HG03196 (cell line): ENCODE results near the gene MAML3.

Source experiments
- ATAC-seq: cut with Tn5 transposase; IDR thresholded peaks from one replicate; pipeline ENCODE4 v1.9.1; 2021; ENCODE audit not compliant: unreplicated experiment

MAML3 gene

DNA sequence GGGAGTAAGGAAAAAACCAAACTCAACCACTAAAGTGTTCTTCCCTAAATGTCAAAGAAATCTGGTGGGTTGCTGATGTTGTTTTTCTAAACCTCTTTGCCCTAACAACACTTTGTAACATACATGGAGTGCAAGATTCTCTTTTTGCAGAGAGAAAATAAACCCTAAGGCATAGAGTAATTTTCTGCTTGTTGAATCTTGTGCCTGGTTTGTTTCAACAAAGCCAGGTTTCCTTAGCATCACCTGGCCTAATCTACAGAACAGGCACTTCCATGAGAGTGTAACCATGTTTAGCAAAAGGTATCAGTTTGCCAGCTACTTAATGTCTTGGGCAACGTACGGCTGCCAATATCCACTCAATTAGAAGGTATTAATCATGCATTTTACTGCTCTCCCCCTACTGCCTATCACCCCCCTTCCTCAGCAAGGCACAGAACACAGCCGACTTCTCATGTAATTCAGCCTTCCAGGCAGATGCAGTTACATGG lies 219.2 kb downstream of the MAML3 start:
- ATAC-seq = no peak

- ATAC-seq = no peak
These were observed 219.8 kb downstream of the MAML3 start for GRCh38 chr4:139934057-139934707.

DNA sequence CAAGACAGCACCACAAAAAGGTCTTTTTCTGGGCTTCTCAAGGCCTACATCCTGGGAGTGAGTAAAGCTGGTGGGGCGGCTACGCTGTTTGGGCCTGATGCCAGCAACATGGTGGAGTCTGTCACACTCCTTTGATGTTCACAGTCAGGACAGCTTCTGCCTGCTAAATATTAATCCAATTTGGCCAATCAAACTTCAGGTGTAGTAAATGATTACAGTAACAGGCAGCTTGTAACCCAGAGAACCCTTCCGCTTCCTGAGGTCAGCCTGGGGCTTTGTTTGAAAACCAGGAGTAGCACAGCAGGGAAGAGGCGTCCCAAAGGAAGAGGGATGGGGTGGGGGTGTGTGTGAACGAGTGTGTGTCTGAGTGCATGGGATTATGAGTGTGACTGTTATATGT lies 220.4 kb downstream of the MAML3 start:
- ATAC-seq = no peak

DNA sequence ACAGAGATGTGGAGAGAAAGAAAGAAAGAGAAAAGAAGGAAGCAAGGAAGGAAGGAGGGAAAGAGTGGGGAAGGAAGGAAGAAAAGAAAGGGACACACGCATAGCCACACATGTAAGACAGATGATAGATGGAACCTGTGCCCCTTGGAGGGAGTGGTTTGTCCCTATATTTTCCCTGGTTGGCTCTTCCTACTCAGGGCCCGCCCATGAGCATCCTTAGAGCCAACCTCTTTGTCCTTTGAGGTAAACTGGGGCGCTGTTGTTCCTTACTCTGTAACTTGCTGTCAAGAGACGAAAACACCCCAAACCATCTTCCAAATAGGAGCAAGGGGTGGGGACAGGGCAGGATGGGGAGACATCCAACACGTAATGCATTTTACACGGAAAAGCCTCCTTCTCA lies 220.9 kb downstream of the MAML3 start:
- no peak for ATAC-seq

DNA sequence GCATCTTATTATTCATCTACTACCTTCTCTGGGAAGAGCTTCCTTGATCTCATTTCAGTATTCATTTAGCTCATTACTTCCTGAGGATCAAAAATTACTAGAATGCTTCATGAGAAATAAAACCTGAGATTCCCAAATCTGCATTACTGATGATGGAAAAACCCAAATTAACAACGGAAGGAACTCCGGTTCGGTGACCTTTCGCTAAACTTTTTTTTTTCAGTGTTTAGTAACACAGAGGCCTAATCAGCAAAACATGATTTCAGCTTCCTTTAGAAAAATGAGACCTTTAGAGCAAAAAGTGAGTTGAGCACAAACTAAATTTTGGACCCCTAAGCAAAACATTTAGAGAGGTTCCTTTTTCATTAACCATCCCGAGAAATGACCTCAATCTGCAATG lies 229.2 kb downstream of the MAML3 start:
- no peak for ATAC-seq

- no peak for ATAC-seq
These were observed 231.5 kb downstream of the MAML3 start for GRCh38 chr4:139922406-139923024.

DNA sequence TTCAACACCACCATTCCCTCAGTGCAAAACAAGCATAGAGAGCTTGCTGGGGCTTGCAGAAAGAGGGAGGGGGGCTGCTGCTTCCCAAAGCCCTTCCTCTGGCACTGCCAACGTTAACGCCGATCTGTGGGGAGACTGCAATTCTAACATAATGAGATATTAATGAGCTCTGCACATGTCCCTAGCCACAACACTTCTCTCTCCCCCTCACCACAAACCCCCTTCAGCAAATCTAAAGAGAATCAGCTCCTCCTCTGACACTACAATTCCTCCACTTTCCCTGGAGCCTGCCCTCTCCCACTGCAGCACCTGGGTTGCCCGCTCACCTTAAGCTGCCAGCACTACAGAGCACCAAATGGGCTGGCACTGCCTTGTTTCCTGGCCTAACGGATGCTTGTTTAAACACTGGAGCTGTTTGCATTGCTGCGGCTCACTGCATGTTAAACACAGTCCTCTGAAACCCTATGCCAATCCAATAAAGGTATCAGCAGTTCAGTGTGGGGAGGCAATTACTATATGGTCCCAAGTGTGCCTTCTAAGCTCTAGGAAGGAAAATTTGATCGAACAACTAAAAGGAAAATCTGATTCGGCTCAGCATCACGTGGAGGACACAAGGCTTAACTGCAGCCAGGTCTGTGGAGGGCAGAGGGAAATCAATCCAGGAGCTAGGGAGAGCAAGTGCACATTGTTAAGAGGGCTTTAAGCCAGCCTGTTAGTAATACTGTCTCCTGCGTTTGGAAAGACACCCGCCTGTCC lies 232.4 kb downstream of the MAML3 start:
- ATAC-seq = no peak

- no peak for ATAC-seq
These were observed 233.4 kb downstream of the MAML3 start for GRCh38 chr4:139920486-139921002.

DNA sequence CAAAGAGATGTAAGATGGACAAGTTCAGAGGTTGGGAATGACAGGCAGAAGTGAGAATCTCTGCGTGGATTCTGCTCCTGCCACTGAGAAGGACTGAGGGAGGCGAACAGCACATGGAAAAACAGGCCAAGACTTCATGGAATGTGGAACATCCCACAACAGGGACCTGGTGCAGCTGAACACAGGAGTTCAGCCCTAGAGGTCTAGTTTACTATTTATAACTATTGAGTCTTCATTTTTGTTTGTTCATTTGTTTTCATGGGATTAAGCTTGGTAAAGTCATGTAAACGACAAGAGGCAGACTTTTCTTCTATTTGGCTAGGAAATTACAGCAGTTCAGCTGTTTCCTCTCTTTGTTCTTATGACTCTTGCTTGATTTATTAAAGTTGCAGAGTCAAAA lies 234.5 kb downstream of the MAML3 start:
- ATAC-seq = no peak

- ATAC-seq = no peak
These were observed 235.0 kb downstream of the MAML3 start for GRCh38 chr4:139919004-139919403.

DNA sequence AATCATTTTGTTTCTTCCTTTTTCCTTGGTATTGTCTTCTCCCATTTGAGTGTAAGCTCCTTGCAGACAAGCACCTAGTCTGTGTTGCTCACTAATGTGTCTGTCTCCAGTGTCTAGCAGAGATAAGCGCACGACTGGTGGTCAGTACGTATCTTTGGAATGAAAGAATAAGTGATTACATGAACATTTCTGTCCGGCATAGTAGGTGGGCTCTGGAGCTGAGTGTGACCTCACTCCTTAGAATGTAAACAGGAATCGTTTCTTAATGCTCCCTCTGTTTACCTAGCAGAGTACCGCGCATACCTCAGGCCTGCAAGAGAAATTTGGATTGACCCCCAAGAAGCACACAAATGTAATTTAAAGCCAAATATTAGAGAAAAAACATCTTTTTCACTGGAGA lies 235.4 kb downstream of the MAML3 start:
- no peak for ATAC-seq

DNA sequence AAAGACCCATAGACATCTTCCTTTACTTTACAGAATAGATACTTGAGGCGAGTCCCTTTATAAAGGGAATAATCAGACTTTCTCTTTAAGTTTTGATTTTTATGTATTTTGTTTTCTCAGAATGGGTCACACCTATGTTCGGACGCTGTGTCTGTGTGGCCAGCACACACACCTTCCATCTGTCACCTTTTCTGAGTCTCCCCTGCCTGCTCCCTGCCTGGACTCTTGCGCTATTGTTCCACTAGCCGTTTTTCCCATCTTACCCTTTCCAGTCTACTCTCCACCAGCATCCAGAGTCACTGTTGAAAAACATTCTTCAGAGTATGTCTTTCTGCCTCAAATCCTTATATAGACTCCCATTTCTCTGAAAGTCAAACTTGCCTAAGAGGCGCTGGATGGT lies 236.1 kb downstream of the MAML3 start:
- no peak for ATAC-seq

DNA sequence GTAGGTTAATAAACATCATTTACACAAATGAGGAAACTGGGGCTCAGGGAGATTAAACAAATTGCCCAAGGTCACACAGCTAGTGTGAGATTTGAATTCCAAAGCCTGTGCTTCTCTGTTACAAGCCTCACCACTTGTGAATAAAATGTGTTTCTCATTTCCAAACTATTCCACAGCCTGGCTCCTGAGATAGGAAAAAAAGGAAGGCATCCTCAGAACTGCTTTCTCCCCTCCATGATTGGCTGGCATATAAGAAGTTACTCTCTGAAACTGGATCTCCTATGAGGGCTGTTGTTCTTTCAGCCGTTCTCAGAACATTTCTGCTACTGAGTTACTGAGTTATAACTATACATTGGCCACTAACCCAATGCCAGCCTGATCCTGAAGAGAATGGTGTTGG lies 237.9 kb downstream of the MAML3 start:
- no peak for ATAC-seq

DNA sequence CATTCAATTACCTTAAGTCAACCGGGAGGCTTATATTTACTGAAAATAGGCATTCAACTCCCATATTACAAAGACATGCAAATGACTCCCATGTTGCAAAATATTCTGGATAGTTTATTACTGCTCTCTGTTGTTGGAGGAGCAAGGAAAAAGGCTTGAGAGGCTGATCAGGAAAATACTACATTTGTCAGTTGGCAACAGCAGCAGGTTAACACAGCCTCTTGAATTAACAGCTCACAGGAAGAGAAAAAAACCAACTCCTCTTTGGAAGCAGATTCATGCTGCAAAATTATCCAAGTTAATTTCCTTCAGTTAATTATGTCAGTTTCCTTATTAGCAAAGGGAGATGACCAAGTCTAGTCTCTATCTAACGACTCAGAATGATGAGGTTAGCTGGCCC lies 238.9 kb downstream of the MAML3 start:
- ATAC-seq = no peak

GRCh38 chr4:139913995-139914598 lies 239.9 kb downstream of the MAML3 start:
- ATAC-seq = no peak

DNA sequence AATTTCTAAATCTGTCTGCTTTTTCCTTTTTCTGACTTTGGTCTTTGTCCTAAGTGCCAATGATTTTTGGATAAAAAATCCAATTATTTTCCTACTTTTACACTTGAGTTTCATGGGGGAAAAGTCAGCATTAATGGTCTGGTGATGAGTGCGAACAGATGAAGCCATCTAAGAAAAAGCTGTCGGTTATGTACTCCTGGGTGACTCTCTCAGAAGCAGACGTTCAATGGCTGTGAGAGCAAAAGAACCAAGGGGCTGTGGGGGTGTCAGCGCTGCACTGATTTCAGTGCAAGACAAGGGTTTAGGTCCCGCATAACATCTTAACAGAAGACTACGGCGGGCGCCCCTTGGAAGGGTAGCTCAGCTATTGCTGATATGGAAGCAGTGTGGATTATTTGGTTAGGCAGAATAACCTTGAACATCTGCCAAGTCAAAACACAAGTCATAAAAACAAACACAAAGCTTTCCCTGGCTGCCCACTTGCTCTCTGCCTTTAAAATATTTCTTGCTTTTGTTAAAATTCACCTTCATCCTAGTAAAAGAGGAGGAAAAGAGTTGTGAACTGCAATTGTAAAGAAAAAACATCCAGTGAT lies 240.5 kb downstream of the MAML3 start:
- ATAC-seq = no peak

- ATAC-seq = no peak
These were observed 241.5 kb downstream of the MAML3 start for GRCh38 chr4:139912445-139912844.

- ATAC-seq = no peak
These were observed 243.9 kb downstream of the MAML3 start for GRCh38 chr4:139910106-139910505.

DNA sequence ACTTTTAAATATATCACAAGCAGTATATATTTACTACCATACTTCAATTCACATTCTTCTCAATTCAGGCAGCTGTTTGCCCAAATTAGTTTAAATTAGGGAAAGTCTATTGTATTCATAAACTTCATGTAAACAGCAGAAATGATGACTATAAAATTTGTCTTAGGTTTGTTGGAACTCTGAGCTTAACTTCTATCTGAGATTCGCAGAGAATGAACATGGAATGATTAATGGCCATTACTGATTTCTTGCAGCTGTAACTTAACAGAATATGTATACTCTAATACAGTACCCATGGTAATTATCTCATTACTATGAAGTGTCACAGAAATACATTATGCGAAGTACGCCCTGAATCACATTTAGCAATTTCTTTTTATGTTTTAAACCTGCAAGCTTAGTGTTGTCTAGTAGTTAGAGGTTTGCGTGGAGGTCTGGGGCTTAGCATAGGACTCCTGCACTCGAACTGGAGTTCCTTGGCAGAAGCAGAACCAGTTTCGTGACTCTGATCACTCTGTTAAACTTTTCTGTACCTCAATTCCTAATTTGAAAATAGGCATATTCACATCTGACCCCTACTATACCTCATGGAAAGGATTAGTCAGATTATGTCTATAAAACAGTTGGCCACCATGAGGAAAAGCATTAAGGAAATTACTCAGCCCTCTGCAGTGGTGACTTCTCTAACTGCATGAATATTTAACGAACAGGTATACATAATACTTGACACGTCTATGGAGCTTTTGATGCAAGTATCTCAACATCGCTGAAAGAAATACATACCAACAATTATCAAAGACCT lies 245.1 kb downstream of the MAML3 start:
- no peak for ATAC-seq
